ENCODE results near the gene DCTN4. TPM values are rescaled to one million over a fixed set of nuclear protein-coding genes. Genes with fewer than 3 reads are reported as not detected.
A peak's percentile ranks its signal among the peaks of the same experiment; 100 is the strongest.
"Not testable (repeated sequence)": the region's sequence is repeated elsewhere in the genome, so short reads cannot be mapped to it uniquely, and the experiment has no call there.

Gene DCTN4
- 71.8 TPM for total RNA-seq
- long read RNA-seq, full-length matches to known transcripts, result 38 of 75 reads
- long read RNA-seq, partial matches to known transcripts, result 10 of 75 reads
- long read RNA-seq, other reads (novel, unspliced or antisense), result 27 of 75 reads

DNA sequence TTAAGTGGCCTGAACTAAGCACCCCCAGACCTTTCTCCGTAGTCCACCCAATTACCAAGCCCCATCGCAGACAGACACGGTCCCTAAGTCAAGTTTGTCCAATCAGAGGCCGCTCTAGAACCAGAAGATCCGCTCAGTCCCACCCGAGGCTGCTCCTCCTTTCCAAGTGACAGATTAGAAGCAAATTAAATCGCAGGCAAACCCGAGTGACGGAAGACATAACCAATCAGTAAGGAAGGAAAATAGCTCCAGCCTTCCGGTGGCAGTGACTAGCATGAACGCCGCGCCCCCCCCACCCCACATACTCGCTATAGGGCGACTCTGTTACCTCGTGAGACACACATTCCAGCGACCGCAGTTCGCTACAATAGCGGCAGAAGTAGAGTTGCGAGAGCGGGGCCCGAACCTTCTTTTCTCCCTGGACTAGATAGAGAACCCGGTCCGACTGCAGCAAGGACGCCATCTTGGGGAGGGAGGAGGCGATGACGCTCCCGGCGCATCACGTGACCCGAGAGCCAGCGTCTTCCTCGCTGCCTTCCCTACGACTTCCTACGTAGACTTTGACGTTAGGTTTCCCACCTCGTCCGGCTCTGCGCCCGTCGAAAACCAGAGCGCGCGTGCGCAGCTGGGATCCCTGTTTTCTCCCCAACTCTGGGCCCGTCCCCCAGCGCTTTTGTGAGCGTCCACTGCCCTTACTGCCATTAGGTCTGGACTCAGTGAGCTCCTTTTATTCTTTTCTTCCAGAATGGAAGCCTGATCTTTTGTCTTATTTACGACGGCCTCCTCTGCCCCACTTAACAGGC lies at the start of gene DCTN4:
Gene DCTN4, minus strand, starts transcription at position 487 of the 803 bp plus-strand sequence. Its CDS starts 24 bp downstream, at position 463.
- DNase-seq (peak; percentile 98), ATAC-seq (peak; percentile 96 to 97)
- TF ChIP-seq, protein P1, sequence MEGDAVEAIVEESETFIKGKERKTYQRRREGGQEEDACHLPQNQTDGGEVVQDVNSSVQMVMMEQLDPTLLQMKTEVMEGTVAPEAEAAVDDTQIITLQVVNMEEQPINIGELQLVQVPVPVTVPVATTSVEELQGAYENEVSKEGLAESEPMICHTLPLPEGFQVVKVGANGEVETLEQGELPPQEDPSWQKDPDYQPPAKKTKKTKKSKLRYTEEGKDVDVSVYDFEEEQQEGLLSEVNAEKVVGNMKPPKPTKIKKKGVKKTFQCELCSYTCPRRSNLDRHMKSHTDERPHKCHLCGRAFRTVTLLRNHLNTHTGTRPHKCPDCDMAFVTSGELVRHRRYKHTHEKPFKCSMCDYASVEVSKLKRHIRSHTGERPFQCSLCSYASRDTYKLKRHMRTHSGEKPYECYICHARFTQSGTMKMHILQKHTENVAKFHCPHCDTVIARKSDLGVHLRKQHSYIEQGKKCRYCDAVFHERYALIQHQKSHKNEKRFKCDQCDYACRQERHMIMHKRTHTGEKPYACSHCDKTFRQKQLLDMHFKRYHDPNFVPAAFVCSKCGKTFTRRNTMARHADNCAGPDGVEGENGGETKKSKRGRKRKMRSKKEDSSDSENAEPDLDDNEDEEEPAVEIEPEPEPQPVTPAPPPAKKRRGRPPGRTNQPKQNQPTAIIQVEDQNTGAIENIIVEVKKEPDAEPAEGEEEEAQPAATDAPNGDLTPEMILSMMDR (IDR thresholded peaks at IDR 0.05), result peak; percentile 11
- intact Hi-C loops (cut with DNase I), result no loop called here
- no peaks in the 10 kb centered on the region for H3K9me3 ChIP-seq
- H3K27me3 ChIP-seq (ENCODE audit: low read depth), result no peaks in the 10 kb centered on the region
- peak within 1 kb of the TSS; percentile 94 for H3K27ac ChIP-seq
- peak within 1 kb of the TSS; percentile 76 for H3K4me3 ChIP-seq
- peaks cover 53% of the 10 kb centered on the region for H3K4me1 ChIP-seq
- peaks cover 27% of the 10 kb centered on the region for H3K36me3 ChIP-seq

DNA sequence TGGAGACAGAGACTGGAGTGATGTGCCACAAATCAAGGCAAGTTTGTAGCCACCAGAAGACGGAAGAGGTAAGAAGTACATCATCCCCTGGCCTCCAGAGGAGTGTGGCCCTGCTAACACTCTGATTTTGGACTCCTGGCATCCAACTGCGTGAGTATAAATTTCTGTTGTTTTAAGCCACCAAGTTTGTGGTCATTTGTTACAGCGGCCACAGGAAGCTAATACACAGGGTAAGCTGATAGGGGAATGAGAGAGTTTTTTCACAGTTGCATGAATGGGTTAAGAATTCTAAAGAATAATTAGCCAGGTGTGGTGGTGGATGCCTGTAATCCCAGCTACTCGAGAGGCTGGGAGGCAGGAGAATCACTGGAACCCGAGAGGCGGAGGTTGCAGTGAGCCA lies 45.6 kb upstream of the DCTN4 start:
- Histone ChIP-seq H3K36me3 (no peaks in the 10 kb centered on the region), H3K9me3 (no peaks in the 10 kb centered on the region), H3K4me3 (no peak overlapping the region), H3K4me1 (peaks cover 12% of the 10 kb centered on the region), H3K27ac (no peak overlapping the region), H3K27me3 (ENCODE audit: low read depth) (no peaks in the 10 kb centered on the region)
- TF ChIP-seq, protein P1 (IDR thresholded peaks at IDR 0.05), result no peak
- intact Hi-C loops (cut with DNase I), result no loop called here
- DNase-seq (no peak), ATAC-seq (no peak)

DNA sequence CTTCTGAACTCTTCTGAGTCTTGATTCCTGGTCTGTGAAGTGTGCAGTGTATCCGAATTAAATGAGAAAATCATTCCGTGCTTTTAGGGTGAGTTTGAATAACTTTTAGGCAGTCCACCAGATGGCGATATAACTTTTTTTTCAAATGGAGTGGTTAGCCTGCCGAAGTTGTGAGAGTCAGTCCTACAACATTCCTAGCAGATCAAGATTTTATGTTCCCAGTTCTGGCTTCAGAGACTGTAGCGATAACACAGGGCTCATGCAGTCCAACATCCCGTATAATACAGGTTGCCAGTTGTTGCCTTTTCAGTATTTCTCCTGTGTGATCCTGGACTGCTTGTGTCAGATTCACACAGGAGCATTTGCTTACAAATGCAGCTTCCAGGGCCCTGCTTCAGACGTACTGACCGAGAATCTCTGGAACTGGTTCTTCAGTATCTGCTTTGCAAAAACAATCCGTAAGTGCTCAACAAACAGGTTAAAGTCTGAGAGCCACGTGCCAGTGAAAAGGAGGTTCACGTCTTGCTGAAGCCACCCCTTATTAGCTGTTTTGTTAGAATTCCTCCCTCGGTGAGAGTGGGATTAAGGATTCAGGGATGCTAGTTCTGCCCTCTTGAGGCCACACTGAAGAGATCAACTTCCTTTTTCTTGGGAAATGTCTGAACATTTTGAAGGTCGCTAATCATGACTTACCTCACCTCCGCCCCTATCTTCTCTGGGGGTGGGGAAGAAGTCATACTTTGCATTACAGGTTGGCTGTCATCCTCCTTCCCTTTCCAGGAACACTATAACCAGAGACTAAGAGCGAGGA lies 42.5 kb upstream of the DCTN4 start:
- Histone ChIP-seq H3K27me3 (ENCODE audit: low read depth) (no peaks in the 10 kb centered on the region), H3K36me3 (peaks cover 5% of the 10 kb centered on the region), H3K4me1 (peaks cover 12% of the 10 kb centered on the region), H3K4me3 (peak overlapping the region; percentile 44), H3K9me3 (no peaks in the 10 kb centered on the region), H3K27ac (peak overlapping the region; percentile 42)
- TF ChIP-seq, protein P1 (IDR thresholded peaks at IDR 0.05), result peak; percentile 58
- intact Hi-C loops (cut with DNase I), result no loop called here
- no peak for DNase-seq
- ATAC-seq, result peak; percentile 88 to 91

DNA sequence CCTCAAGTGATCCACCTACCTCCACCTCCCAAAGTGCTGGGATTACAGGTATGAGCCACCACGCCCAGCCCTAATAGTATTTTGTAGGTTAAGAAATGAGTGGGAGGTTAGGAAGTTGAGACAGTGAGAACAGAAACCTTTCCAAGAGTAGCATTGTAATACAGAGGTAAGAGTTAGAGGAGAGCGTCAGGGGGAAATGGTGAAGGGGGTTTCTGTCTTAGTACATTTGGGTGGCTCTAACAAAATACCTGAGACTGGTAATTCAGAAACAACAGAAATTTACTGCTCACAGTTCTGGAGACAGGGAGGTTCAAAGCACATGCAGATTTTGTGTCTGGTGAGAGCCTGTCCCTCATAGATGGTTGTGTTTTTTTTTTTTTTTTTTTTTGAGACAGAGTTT lies 38.6 kb upstream of the DCTN4 start:
- intact Hi-C loops (cut with DNase I), result no loop called here

DNA sequence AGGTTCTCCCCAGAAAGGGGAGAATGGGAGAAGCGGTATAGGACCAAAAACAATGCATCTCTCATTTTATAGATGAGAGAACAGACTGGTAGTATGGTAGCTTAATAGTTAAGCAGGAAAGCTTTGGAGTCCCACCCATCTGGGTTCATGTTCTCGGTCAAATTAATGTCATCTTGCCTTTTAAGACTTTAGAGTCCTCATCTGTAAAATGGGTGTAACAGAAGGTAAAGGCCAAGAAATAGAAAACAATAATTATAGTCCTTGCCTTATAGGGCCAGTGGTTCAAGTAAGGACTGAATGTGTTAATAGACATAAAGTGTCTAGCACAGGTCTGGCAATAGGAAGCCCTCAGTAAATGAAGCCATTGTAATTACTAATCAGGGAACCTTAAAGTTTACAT lies 36.1 kb upstream of the DCTN4 start:
- TF ChIP-seq, protein P1 (IDR thresholded peaks at IDR 0.05), result no peak
- Histone ChIP-seq H3K4me3 (no peak overlapping the region), H3K36me3 (peaks cover 18% of the 10 kb centered on the region), H3K4me1 (peaks cover 13% of the 10 kb centered on the region), H3K9me3 (no peaks in the 10 kb centered on the region), H3K27me3 (ENCODE audit: low read depth) (no peaks in the 10 kb centered on the region), H3K27ac (no peak overlapping the region)
- intact Hi-C loops (cut with DNase I), result no loop called here
- no peak for ATAC-seq
- no peak for DNase-seq

More for the DNA sequence above, 38.6 kb upstream of the DCTN4 start:
- no peaks in the 10 kb centered on the region for H3K9me3 ChIP-seq
- H3K4me1 ChIP-seq, result peaks cover 12% of the 10 kb centered on the region
- H3K36me3 ChIP-seq, result peaks cover 18% of the 10 kb centered on the region
- no peak overlapping the region for H3K4me3 ChIP-seq
- TF ChIP-seq, protein P1 (IDR thresholded peaks at IDR 0.05), result no peak
- DNase-seq (no peak), ATAC-seq (no peak)
- H3K27me3 ChIP-seq (ENCODE audit: low read depth), result no peaks in the 10 kb centered on the region
- H3K27ac ChIP-seq, result no peak overlapping the region

DNA sequence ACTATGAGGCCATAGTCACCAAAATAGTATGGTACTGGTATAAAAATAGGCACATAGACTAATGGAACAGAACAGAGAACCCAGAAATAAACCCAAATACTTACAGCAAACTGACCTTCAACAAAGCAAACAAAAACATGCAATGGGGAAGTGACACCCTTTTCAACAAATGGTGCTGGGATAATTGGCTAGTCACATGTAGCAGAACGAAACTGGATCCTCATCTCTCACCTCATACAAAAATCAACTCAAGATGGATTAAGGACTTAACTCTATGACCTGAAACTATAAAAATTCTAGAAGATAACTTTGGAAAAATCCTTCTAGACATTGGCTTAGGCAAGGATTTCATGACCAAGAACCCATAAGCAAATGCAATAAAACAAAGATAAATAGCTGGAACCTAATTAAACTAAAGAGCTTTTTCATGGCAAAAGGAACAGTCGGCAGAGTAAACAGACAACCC lies 34.6 kb upstream of the DCTN4 start:
- ATAC-seq; intact Hi-C loops (cut with DNase I); H3K9me3 ChIP-seq; DNase-seq; H3K27me3 ChIP-seq (ENCODE audit: low read depth); H3K4me3 ChIP-seq; H3K27ac ChIP-seq: not testable (repeated sequence)
- Histone ChIP-seq H3K4me1 (peaks cover 27% of the 10 kb centered on the region), H3K36me3 (peaks cover 18% of the 10 kb centered on the region)

Data from lower lobe of right lung (tissue), 2 donors.